ENCODE results near the gene PRG2.

The PRG2 gene

DNA sequence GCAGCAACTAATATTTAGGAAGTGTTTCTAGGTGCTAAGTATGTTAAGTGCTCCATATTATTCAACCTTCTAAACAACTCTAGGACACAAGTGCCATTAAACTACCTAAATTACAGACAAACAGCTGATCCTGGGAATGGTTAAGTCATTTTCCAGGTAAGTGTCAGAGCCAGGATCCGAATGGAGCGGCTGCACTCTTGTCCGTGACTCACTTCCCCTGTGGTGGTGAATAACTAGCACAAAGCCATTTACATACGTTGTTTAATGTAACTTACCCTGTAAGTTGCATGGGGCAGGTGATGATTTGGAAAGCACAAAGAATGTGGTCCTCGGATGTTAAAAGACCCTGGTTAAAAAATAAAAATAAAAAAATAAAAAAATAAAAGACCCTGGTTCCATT lies 8.8 kb upstream of the PRG2 start:
- no peak for DNase-seq
- intact Hi-C loops (cut with DNase I), result no loop called here

GRCh38 chr11:57397394-57397990 lies 7.0 kb upstream of the PRG2 start:
- intact Hi-C loops (cut with DNase I), result no loop called here
- DNase-seq, result no peak

GRCh38 chr11:57396744-57397143 lies 6.3 kb upstream of the PRG2 start:
- intact Hi-C loops (cut with DNase I), result no loop called here
- no peak for DNase-seq

DNA sequence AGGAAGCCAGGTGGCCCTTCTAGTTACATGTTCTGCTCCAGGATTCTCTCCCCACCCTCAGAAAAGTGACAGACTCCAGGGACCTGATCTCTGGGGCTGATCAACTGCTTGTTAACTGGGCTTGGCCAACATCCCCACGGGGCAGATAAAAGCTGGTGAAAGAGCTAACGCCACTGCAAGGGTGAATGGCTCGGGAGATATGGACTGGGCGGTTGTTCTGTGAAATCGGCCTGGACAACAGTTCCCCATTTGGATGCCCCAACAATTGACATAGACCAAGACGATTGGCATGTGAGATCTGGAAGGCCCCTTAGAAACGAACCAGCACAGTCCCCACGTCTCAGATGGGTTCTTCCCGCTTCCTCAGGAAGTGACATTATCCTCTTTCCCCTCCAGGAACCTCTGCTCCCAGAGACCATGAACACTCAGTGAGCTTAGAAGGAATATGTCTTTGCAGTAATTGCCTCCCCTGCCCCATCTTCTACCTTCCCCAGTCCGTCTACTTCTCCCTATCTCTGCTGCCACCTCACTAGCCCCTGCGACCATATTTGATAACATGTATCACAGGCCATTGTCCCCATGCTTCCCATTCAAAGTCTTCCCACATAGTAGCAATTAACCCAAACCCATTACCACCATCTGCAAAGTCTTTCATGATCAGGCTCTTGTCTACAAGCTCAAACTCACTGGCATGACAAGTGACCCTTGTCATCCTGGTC lies 5.6 kb upstream of the PRG2 start:
- intact Hi-C loops (cut with DNase I), result no loop called here

GRCh38 chr11:57394203-57394965 lies 3.9 kb upstream of the PRG2 start:
- DNase-seq, result no peak
- intact Hi-C loops (cut with DNase I), result no loop called here

More for the DNA sequence above, 5.6 kb upstream of the PRG2 start:
- DNase-seq, result no peak

GRCh38 chr11:57392763-57393105 lies 2.3 kb upstream of the PRG2 start:
- no peak for DNase-seq
- intact Hi-C loops (cut with DNase I), result no loop called here

- intact Hi-C loops (cut with DNase I), result no loop called here
- DNase-seq, result no peak
Observed at GRCh38 chr11:57392066-57392762, 1.8 kb upstream of the PRG2 start.

GRCh38 chr11:57391539-57391938 lies 1.1 kb upstream of the PRG2 start:
- intact Hi-C loops (cut with DNase I), result no loop called here
- DNase-seq, result no peak

DNA sequence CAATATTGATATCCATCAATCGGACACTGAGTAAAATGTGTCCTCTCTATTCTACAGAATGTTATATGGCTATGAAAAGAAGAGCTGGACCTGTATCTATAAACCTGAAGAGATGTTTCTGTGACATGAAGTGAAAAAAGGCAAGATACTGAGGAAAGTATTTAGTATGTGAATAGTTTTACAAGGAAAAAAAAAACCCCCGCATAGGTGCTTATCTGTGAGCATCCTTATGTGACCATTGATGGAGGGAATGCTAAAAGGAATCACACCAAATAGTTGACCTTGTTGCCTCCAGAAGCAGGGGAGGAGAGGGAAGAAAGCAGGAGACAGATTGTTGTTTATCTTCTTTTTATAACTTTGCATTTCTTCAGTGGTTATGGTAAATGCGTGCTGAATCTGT lies 661 bp upstream of the PRG2 start:
- intact Hi-C loops (cut with DNase I), result no loop called here
- DNase-seq, result no peak

- intact Hi-C loops (cut with DNase I), result no loop called here
- DNase-seq, result peak in 5 of 10 donors; percentile 13 to 78 (median 25)
Observed at GRCh38 chr11:57387289-57388030, 3.0 kb downstream of the PRG2 start.

DNA sequence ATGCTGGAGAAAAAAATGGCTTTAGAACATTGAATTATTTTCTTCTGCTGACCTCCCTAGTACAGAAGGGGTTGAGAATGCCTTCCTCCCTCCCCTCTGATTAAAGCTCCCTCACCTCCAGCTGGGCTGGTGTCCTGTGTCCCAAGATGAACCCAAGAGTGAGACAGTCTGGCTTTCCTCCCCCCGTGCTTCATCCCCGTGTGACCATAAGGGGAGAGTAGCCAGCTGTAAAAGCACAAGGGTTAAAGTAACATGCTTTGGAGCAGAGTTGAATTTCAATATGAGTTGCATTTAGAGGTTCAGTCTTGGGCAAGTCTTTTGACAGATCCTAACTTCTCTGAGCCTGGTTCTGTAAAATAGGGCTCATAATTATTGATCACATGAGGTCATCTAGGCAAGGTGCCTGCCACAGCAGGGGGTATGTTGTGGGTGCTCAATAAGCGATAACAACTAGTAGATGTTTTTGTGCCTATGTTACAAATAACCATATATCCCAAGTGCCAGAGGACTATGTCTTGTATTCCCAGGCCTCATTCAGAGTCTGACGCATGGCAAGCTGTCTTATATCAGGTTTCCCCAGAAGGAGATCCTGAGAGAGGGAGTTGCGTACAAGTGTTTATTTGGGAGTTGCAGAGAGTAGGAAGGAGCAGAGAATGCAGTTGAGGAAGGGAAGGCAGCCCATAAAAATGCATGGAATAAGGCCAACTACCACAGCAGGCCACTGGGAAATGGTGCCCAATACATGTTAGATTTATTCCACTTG lies 4.1 kb downstream of the PRG2 start:
- peak in 1 of 10 donors; percentile 33 for DNase-seq

DNA sequence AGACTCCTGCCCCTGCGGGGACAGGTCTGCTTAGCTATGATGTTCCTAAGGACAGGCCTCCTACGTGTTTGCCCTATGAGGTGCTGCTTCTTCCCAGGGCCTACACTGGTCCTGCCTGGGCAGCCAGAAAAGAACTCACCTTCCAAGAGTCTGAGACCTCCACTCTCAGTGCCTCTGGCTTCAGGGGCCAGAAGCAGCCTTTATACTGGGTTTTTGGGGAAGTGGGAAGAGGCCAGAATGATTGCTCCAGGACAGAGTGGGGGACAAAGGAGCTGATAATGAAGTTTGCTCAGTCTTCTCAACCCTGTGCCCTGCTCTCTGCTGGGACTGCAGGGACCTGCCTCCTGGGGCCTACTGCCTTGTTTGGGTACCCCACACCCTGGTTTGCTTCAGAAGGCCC lies 9.5 kb downstream of the PRG2 start, which contains the start of gene PRG3:
PRG3 (minus strand) TSS at position 176 of the 400 bp plus-strand sequence. CDS start 442 bp downstream, outside the sequence.
- DNase-seq, result peak in 1 of 10 donors; percentile 20
- intact Hi-C loops (cut with DNase I), result no loop called here

More for the DNA sequence above, 4.1 kb downstream of the PRG2 start:
- intact Hi-C loops (cut with DNase I), result no loop called here

GRCh38 chr11:57379732-57380131 lies 10.7 kb downstream of the PRG2 start:
- peak in 1 of 10 donors; percentile 4 for DNase-seq
- intact Hi-C loops (cut with DNase I), result no loop called here

GRCh38 chr11:57378186-57378585 lies 12.3 kb downstream of the PRG2 start:
- no peak for DNase-seq
- intact Hi-C loops (cut with DNase I), result no loop called here

DNA sequence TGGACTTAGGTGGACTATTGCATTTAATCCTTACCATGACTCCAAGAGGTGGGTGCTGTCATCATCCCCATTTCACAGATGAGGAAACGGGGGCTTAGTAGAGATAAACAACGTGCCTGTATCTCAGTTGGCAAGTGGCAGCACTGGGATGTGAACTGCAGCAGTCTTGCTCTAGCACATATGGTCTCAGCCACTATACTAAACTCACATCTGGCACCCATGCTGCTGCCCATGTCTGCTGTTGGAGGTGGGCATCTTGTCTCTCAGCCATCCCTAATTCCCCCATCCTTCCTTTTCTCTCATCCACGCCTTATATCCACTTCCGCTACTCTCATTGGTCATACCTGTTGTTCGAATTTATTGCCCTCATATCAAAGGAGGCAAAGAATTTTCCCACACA lies 13.3 kb downstream of the PRG2 start:
- DNase-seq, result peak in 1 of 10 donors; percentile 83
- intact Hi-C loops (cut with DNase I), result no loop called here

- peak in 1 of 10 donors; percentile 58 for DNase-seq
- intact Hi-C loops (cut with DNase I), result no loop called here
Observed at GRCh38 chr11:57376095-57377090, 14.1 kb downstream of the PRG2 start.

DNA sequence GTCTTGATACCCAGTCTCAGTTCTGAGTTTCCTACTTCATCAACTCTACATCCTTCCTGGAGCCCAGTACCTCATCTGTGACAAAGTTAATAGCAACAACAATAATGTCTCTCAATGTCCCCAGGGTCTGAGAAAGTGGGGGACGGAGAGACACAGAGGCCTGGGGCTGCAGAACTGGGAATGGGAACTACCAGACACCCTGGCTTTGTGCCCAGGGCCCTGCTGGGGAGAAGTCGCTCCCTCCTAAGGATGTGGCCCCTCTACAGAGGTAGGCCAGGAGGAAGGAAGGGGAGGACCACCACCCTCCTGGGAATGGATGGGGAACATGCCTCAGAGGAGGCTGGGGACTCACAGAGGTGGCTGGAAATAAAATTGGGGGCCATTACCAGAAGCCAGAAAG lies 15.0 kb downstream of the PRG2 start:
- intact Hi-C loops (cut with DNase I), result no loop called here
- peak in 1 of 10 donors; percentile 68 for DNase-seq

GRCh38 chr11:57374966-57375365 lies 15.5 kb downstream of the PRG2 start:
- no peak for DNase-seq
- intact Hi-C loops (cut with DNase I), result no loop called here

Data from posterior cingulate gyrus (tissue), 11 donors.